ENCODE measurements around the gene OR10H2. TPM values are rescaled to one million over a fixed set of nuclear protein-coding genes. Genes with fewer than 3 reads are reported as not detected.

The OR10H2 gene
- total RNA-seq, 1 experiment from 2014 or later = not detected

GRCh38 chr19:15714638-15715037, 13.2 kb upstream of the OR10H2 start:
- CTCF ChIA-PET = no interaction called here
- H3K27ac Mint-ChIP-seq (ENCODE audit: unreplicated experiment) = no peak overlapping the region
- H3K27me3 Mint-ChIP-seq (ENCODE audit: insufficient read depth, unreplicated experiment) = no peaks in the 10 kb centered on the region
- intact Hi-C loops (cut with micrococcal nuclease; ENCODE audit: unreplicated experiment) = no loop called here
- no peaks in the 10 kb centered on the region for H3K9me3 Mint-ChIP-seq (ENCODE audit: unreplicated experiment)
- H3K36me3 Mint-ChIP-seq (ENCODE audit: insufficient read depth, unreplicated experiment) = no peaks in the 10 kb centered on the region
- Histone ChIP-seq H3K36me3 (ENCODE audit: control insufficient read depth, insufficient read depth, low read length) (no peaks in the 10 kb centered on the region), H3K27me3 (replicated peaks; ENCODE audit: control insufficient read depth, insufficient read depth, low read length) (no peaks in the 10 kb centered on the region), H3K4me3 (ENCODE audit: low read depth, low read length) (no peak overlapping the region), H3K9me3 (no peaks in the 10 kb centered on the region), H3K4me1 (no peaks in the 10 kb centered on the region)
- no peak for TF ChIP-seq CTCF (IDR thresholded peaks at IDR 0.05; ENCODE audit: insufficient read depth in 1 of 2, low read depth in 1 of 2, low read length in 1 of 2, severe bottlenecking in 1 of 2, unreplicated experiment in 1 of 2)
- no peak overlapping the region for H3K4me3 Mint-ChIP-seq (ENCODE audit: unreplicated experiment)
- POLR2A ChIA-PET = no interaction called here
- H3K4me1 Mint-ChIP-seq (ENCODE audit: low read depth, unreplicated experiment) = no peaks in the 10 kb centered on the region
- BruUV-seq (replicated peaks) = no TSS peak
- DNase-seq = no peak

GRCh38 chr19:15715642-15716041, 12.2 kb upstream of the OR10H2 start:
- POLR2A ChIA-PET = no interaction called here
- TF ChIP-seq CTCF (IDR thresholded peaks at IDR 0.05; ENCODE audit: insufficient read depth in 1 of 2, low read depth in 1 of 2, low read length in 1 of 2, severe bottlenecking in 1 of 2, unreplicated experiment in 1 of 2) = no peak
- no peak for DNase-seq
- Histone ChIP-seq H3K27me3 (replicated peaks; ENCODE audit: control insufficient read depth, insufficient read depth, low read length) (no peaks in the 10 kb centered on the region), H3K36me3 (ENCODE audit: control insufficient read depth, insufficient read depth, low read length) (no peaks in the 10 kb centered on the region), H3K4me1 (no peaks in the 10 kb centered on the region), H3K9me3 (no peaks in the 10 kb centered on the region), H3K4me3 (ENCODE audit: low read depth, low read length) (no peak overlapping the region)
- H3K4me1 Mint-ChIP-seq (ENCODE audit: low read depth, unreplicated experiment) = no peaks in the 10 kb centered on the region
- no peaks in the 10 kb centered on the region for H3K27me3 Mint-ChIP-seq (ENCODE audit: insufficient read depth, unreplicated experiment)
- CTCF ChIA-PET = no interaction called here
- H3K9me3 Mint-ChIP-seq (ENCODE audit: unreplicated experiment) = no peaks in the 10 kb centered on the region
- H3K36me3 Mint-ChIP-seq (ENCODE audit: insufficient read depth, unreplicated experiment) = no peaks in the 10 kb centered on the region
- BruUV-seq (replicated peaks) = no TSS peak
- intact Hi-C loops (cut with micrococcal nuclease; ENCODE audit: unreplicated experiment) = no loop called here
- no peak overlapping the region for H3K4me3 Mint-ChIP-seq (ENCODE audit: unreplicated experiment)
- no peak overlapping the region for H3K27ac Mint-ChIP-seq (ENCODE audit: unreplicated experiment)

GRCh38 chr19:15717809-15718208, 10.0 kb upstream of the OR10H2 start:
- Mint-ChIP-seq H3K4me1 (ENCODE audit: low read depth, unreplicated experiment) (no peaks in the 10 kb centered on the region), H3K27me3 (ENCODE audit: insufficient read depth, unreplicated experiment) (peaks cover 10% of the 10 kb centered on the region), H3K36me3 (ENCODE audit: insufficient read depth, unreplicated experiment) (no peaks in the 10 kb centered on the region), H3K4me3 (ENCODE audit: unreplicated experiment) (no peak overlapping the region), H3K27ac (ENCODE audit: unreplicated experiment) (no peak overlapping the region), H3K9me3 (ENCODE audit: unreplicated experiment) (no peaks in the 10 kb centered on the region)
- no peaks in the 10 kb centered on the region for H3K36me3 ChIP-seq (ENCODE audit: control insufficient read depth, insufficient read depth, low read length)
- ChIA-PET POLR2A (no interaction called here), CTCF (no interaction called here)
- BruUV-seq (replicated peaks) = no TSS peak
- intact Hi-C loops (cut with micrococcal nuclease; ENCODE audit: unreplicated experiment) = no loop called here
- no peak overlapping the region for H3K4me3 ChIP-seq (ENCODE audit: low read depth, low read length)
- no peaks in the 10 kb centered on the region for H3K27me3 ChIP-seq (replicated peaks; ENCODE audit: control insufficient read depth, insufficient read depth, low read length)
- no peaks in the 10 kb centered on the region for H3K4me1 ChIP-seq
- DNase-seq = peak in 1 of 2 experiments; percentile 14
- H3K9me3 ChIP-seq = no peaks in the 10 kb centered on the region
- TF ChIP-seq CTCF (IDR thresholded peaks at IDR 0.05; ENCODE audit: insufficient read depth in 1 of 2, low read depth in 1 of 2, low read length in 1 of 2, severe bottlenecking in 1 of 2, unreplicated experiment in 1 of 2) = no peak

All from Caco-2 (cell line).